ENCODE results near the gene KLF6. TPM values are rescaled to one million over a fixed set of nuclear protein-coding genes. Genes with fewer than 3 reads are reported as not detected.

The KLF6 gene
- total RNA-seq, 1 donor from 2014 or later, result 99.1 TPM

- peaks cover 37% of the 10 kb centered on the region for H3K9me3 Mint-ChIP-seq
- no peaks in the 10 kb centered on the region for H3K27me3 Mint-ChIP-seq (ENCODE audit: low read depth)
- TF ChIP-seq CTCF (IDR thresholded peaks at IDR 0.05; ENCODE audit: unreplicated experiment), result no peak
- no peak overlapping the region for H3K27ac Mint-ChIP-seq
- peaks cover 1% of the 10 kb centered on the region for H3K36me3 Mint-ChIP-seq
- no peak overlapping the region for H3K4me3 Mint-ChIP-seq
- no peak for DNase-seq (ENCODE audit: low spot score in 2 of 2, unreplicated experiment in 2 of 2)
- H3K4me1 Mint-ChIP-seq, result peaks cover 17% of the 10 kb centered on the region
Observed at GRCh38 chr10:3800586-3800985, 15.6 kb upstream of the KLF6 start.

- H3K36me3 Mint-ChIP-seq, result peaks cover 1% of the 10 kb centered on the region
- no peaks in the 10 kb centered on the region for H3K27me3 Mint-ChIP-seq (ENCODE audit: low read depth)
- H3K4me3 Mint-ChIP-seq, result no peak overlapping the region
- H3K4me1 Mint-ChIP-seq, result no peaks in the 10 kb centered on the region
- peaks cover 50% of the 10 kb centered on the region for H3K9me3 Mint-ChIP-seq
- no peak for DNase-seq (ENCODE audit: low spot score in 2 of 2, unreplicated experiment in 2 of 2)
- TF ChIP-seq CTCF (IDR thresholded peaks at IDR 0.05; ENCODE audit: unreplicated experiment), result no peak
- H3K27ac Mint-ChIP-seq, result no peak overlapping the region
Observed at GRCh38 chr10:3797750-3798149, 12.7 kb upstream of the KLF6 start.

GRCh38 chr10:3793553-3793952 is 8.5 kb upstream of the KLF6 start:
- Mint-ChIP-seq H3K27ac (no peak overlapping the region), H3K4me1 (no peaks in the 10 kb centered on the region), H3K4me3 (no peak overlapping the region), H3K27me3 (ENCODE audit: low read depth) (no peaks in the 10 kb centered on the region), H3K36me3 (peaks cover 6% of the 10 kb centered on the region), H3K9me3 (peaks cover 62% of the 10 kb centered on the region)
- no peak for TF ChIP-seq CTCF (IDR thresholded peaks at IDR 0.05; ENCODE audit: unreplicated experiment)
- no peak for DNase-seq (ENCODE audit: low spot score in 2 of 2, unreplicated experiment in 2 of 2)

GRCh38 chr10:3792710-3793219 is 7.8 kb upstream of the KLF6 start:
- Mint-ChIP-seq H3K27me3 (ENCODE audit: low read depth) (no peaks in the 10 kb centered on the region), H3K4me1 (no peaks in the 10 kb centered on the region), H3K9me3 (peaks cover 54% of the 10 kb centered on the region), H3K4me3 (no peak overlapping the region), H3K27ac (no peak overlapping the region), H3K36me3 (peaks cover 4% of the 10 kb centered on the region)
- no peak for TF ChIP-seq CTCF (IDR thresholded peaks at IDR 0.05; ENCODE audit: unreplicated experiment)
- no peak for DNase-seq (ENCODE audit: low spot score in 2 of 2, unreplicated experiment in 2 of 2)

GRCh38 chr10:3791974-3792633 is 7.1 kb upstream of the KLF6 start:
- peaks cover 51% of the 10 kb centered on the region for H3K9me3 Mint-ChIP-seq
- H3K36me3 Mint-ChIP-seq, result peaks cover 4% of the 10 kb centered on the region
- H3K27me3 Mint-ChIP-seq (ENCODE audit: low read depth), result no peaks in the 10 kb centered on the region
- DNase-seq (ENCODE audit: low spot score in 2 of 2, unreplicated experiment in 2 of 2), result no peak
- peaks cover 3% of the 10 kb centered on the region for H3K4me1 Mint-ChIP-seq
- no peak overlapping the region for H3K27ac Mint-ChIP-seq
- no peak for TF ChIP-seq CTCF (IDR thresholded peaks at IDR 0.05; ENCODE audit: unreplicated experiment)
- H3K4me3 Mint-ChIP-seq, result no peak overlapping the region
